HG03521 (cell line): ENCODE results near the gene INSYN2B.

Source experiments
- ATAC-seq: cut with Tn5 transposase; IDR thresholded peaks from one replicate; pipeline ENCODE4 v1.9.1; 2021; ENCODE audit warnings: mild to moderate bottlenecking, moderate library complexity; ENCODE audit not compliant: unreplicated experiment

The INSYN2B gene

GRCh38 chr5:169895926-169896325 is 84.4 kb downstream of the INSYN2B start:
- ATAC-seq: no peak

DNA sequence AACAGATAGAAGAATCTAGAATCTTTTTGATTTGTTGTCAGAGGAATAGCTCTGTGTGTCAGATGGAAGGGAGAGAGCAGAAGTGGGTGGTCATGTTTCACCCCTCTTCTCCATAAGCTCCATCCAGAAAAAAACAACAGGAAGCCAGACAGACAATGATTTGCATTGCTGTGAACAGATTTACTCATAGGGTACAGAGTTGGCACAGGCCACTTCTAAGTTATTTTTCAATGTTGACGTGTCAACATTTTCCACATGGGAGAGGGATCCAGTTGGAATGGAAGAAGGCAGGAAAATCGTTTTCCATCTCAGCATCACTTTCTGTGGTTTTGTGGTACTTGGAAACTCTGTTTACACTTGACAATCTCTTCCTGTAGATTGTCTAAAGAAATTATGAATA is 86.7 kb downstream of the INSYN2B start:
- no peak for ATAC-seq

DNA sequence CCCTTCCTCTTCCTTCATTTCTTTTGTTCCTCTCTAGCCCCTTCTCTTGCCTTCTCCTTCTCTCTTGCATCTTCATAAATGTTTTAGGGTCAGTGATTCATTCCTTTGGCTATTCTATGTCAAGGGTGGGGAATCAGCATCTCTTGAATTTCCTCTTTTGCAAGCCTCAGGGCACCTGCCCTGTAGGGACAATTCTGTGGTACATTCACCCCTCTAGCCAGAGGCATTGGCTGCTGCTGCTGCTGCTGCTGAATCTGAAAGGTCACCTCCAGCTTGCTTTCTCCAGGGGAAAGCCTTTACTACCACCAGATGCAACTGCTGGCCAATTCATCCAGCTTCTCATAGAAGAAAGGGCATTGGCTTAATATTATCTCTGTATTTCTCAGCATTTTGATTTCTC is 87.3 kb downstream of the INSYN2B start:
- ATAC-seq: no peak

- ATAC-seq: no peak
Measured at GRCh38 chr5:169889572-169889971, 90.7 kb downstream of the INSYN2B start.

DNA sequence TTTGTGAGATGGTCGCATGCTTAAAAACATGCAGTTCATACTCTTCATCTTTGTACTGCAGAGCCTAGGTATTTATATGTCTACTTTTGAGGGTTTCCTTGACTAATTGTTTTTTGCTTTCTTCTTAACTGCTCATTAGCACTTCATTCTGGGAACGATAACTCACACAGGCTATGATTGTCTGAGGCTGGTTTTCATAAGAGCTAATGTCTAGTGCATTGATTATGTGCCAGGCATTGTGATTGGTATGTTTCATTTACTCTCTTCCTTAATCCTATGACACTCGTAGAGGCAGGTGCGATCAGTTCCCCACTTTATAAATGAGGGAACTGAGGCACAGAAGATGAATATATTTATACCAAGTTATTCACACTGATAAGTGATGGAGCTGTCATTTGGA is 93.6 kb downstream of the INSYN2B start:
- no peak for ATAC-seq

DNA sequence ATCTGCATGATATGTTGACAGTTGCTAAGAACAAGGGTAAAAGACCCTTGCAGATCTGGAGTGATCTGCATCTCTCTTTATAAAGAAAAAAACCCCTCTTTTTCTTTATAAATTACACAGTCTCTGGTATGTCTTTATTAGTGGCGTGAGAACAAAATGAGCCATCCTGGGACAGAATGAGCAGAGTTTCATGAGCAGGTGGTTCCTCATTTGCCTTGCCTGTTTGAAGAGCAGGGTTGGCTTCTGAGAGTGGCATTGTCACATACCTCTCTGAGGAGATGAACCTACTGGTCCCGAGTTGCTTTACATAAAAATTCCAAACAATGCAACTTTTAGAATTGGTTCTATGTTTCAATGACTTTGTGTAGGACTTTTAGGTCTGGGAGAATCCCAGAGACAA is 94.3 kb downstream of the INSYN2B start:
- no peak for ATAC-seq

- ATAC-seq: no peak
Measured at GRCh38 chr5:169881702-169882303, 98.5 kb downstream of the INSYN2B start.

DNA sequence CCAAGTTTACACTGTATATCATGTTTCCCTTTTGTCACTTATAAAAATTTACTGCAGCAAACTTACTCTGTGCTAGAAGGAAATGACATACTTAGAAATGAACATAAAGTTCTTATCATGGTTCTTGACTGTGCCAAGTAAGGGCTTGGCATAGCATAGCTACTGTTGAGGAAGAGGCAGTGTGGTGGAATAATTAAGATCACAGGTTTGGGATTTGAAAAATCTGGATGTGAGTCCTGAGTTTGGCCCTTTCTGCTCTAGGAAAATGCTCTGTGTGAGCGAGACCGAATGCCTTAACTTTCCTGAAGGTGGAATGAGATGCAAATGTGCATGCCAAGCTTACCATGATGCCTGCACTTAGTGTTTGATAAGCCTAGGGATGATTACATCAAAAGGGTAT is 99.5 kb downstream of the INSYN2B start:
- no peak for ATAC-seq

DNA sequence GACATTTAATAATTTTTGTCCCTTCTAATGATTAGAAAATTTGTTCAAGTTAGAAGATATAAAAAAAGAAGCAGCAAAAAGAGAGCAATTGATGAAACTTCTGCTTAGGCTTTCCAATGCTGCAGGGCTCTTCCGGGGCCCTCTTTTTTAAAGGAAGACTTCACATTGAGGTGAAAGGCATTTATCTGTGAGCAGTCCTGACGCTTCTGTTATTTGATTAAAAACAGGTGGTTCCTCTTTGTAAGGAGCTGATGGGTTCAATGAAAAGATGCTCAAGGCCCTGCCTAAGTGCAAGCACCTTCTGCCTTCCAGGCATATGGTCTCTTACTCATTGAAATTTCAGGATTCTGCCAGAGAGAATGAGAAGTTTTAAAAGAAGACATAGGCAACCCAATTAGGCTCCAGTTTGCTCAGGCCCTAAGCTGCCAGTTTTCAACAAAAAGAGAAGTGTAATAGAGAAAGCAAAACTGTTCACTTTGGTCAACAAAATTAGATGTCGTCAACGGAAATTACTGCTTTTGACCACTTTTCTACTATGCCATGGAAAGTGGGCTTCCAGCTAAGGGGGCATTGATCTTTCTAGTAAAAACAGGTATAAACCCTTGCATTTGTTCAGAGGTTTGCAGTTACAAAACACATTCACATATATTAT is 100.2 kb downstream of the INSYN2B start:
- ATAC-seq: no peak

DNA sequence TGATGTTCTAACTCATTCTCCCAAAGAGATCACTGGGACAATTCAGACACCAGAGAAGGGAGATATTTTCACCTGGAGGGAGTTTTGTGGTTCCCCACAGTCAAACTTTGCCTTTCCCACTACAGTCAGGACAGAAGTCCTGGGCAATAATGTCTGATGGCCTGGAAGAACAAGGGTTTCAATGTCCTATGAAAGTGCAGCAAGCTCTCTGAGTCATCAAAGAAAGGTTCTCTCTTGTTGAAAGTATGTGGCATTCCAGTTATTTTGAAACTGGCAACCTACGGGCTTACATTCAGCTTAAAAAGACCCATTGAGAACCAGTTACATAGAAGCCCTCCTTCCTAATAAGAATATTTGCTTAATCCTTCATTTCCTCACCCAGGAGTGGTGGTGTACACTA is 103.9 kb downstream of the INSYN2B start:
- ATAC-seq: no peak

DNA sequence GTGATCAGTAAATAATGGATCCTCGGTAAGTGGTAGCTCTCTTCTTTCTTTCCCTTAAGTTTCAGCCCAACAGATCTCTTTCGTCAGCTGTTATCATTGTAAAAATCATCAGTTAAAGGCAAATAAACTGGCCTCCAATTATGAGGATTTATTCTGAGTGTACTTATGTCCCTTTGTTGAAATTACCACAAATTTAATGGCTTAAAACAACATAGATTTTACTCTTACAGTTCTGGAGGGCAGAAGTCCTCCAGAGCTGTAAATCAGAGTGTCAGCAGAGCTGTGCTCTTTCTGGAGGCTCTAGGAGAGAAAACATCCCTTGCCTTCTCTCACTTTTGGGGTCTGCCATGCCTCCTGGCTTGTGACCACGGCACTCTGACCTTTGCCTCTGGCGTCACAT is 104.6 kb downstream of the INSYN2B start:
- no peak for ATAC-seq

- ATAC-seq: no peak
Measured at GRCh38 chr5:169875091-169875728, 105.1 kb downstream of the INSYN2B start.

GRCh38 chr5:169874621-169875020 is 105.7 kb downstream of the INSYN2B start:
- no peak for ATAC-seq

- ATAC-seq: no peak
Measured at GRCh38 chr5:169873642-169874041, 106.7 kb downstream of the INSYN2B start.

DNA sequence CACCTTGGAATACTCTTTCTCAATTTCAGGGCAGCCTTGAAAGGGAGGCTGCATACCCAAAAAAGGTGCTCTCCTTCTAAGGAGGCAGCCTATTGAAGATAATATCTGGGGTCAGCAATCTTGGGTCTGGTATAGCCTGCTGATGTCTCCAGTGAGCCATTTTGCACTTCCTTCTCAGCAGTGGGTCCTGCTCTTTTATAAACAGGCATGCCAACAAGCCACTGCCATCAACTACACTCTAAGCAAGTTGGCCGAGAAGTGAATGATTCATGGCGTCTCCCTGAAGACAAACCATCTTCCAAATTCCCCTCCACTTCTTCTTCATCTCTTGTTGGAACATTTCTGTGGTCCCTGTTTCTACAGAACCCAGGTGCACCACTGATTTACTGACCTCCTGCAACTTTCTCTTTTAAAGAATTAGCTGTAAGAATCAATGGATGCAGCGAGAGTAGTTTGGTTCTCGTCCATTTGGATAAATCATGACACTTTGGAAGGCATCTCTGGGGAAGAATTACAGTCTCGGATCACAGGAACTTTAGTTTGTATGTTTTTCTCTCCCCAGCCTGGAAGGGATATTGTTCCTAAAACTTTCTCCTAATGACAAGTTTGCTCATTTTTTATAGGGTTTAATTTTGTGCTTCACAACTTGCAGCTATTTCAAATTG is 108.3 kb downstream of the INSYN2B start:
- ATAC-seq: no peak

- no peak for ATAC-seq
Measured at GRCh38 chr5:169870211-169870610, 110.1 kb downstream of the INSYN2B start.

DNA sequence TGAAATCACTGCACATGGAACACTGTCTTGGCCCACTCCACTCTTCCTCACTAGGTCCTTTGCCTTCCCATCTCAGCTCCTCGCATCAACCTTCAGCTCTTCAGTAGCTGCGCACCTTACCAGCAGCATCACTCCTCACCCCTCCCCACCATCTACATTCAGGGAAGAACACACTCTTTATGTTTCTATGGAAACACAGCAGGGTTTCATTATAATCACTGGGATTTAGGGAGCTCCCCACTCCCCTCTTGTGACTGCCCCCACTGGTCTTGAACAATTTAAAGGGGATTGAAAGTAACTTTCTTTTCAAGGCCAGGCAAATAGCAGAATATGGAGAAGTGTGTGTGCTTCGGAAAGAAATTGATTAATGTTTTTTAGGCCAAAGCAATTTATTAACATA is 111.2 kb downstream of the INSYN2B start:
- no peak for ATAC-seq

DNA sequence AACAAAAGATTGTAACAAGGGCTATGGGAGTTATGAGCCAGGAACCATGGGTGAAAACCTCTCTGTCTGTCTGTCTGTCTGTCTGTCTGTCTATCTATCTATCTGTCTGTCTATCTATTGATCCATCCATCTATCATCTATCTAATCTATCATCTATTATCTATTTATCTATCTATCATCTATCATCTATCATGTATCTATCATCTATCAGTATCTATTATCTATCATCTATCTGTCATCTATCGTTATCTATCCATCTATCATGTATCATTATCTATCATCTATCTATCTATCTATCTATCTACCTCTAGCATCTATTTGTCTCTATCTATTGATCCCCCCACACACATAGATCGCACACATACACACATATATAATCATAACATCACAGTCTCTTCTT is 112.9 kb downstream of the INSYN2B start:
- no peak for ATAC-seq

DNA sequence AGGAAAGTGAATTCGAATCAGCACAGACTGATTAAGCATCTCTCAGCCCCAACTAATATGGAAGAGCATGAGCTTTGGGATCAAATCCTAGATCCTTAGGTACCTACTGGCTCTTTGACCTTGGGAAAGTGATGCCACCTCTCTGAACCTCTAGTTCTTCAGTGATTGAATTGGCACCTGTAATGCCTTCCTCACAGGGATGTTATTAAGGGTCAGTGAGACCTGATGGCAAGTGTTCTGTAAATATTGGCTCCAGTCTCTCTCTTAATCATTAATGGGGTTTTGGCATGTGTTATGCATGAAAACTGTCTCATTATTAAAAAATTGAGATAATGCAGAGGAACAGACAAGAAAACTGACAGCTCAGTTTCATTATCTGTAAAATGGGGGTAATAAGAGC is 115.8 kb downstream of the INSYN2B start:
- ATAC-seq: no peak

DNA sequence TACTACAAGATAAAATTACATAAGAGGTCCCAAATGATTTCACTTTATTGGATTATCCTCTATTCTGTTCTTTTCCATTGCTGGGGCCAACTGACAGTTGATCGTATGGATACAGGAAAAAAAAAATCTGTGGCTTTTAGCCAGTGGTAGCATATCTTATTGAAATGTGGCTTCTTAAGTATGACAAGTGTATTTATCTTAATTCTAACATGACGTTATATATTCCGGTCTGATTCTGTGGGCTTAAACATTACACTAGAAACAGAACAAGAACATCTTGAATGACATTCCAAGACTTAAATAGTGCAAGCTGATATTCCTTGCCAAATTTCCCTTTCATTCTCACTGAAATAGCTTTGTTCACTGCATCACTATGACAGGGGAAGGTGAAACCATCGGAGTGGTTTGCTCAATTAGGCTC is 117.9 kb downstream of the INSYN2B start:
- ATAC-seq: no peak

- no peak for ATAC-seq
Measured at GRCh38 chr5:169861934-169862333, 118.4 kb downstream of the INSYN2B start.

DNA sequence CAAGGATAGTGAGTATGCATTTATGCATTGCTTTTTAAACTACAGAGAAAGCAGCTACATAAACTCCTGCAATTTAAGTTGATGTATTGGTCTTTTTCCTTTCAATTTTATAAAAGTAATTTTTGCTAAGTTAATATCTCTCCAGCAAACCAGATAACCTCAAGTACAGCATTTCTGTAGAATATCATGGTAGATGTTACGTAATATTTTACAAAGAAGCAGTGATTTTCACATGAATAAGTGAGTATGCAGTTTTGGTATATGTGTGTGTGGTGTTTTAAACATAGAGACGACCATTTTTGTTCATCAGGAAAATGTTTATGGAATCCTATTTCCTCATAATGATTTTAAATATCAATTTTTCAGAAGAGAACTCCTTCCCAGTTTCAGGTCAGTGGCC is 118.9 kb downstream of the INSYN2B start:
- ATAC-seq: no peak
